Measurements from ENCODE around the gene FADS3. TPM values are rescaled to one million over a fixed set of nuclear protein-coding genes. Genes with fewer than 3 reads are reported as not detected.

Gene FADS3
- total and polyA plus RNA-seq, 9 of the 15 experiments (the other 6 are each of a cell fraction or from before 2014, with no cell fraction given) = 0.97 to 148 (median 92.7) TPM

DNA sequence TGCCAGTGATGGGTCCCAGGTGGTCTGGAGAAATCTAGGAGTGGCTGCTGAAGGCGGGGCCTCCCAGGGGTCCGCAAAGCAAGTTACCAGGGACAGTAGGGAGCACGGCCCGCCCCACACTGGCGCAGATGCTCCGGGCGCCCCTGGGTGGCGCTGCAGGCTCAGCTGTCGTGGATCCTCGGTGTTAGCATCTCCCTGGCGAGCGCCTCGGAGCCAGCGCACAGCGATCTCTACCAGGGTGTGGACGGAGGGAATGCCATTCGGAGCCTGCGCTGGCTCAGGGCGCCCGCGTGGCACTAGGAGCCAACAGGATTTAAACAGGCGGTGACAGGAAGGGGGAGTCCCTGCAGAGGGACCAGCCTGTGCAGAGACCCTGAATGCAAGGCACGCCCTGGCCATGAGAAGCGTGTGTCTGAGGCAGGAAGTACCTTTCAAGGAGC is 20.2 kb downstream of the FADS3 start (continued):
- TF ChIP-seq GABPB1 (CRISPR knock-in tag; IDR thresholded peaks at IDR 0.05) = no peak; the same call in 1 of the 2 replicates
- TF ChIP-seq RNF2 (IDR thresholded peaks at IDR 0.05) = no peak
- TF ChIP-seq CC2D1A (IDR thresholded peaks at IDR 0.05) = peak; percentile 77; the same call in 1 of the 2 replicates
- no peak for TF ChIP-seq ELF1 (tag; IDR thresholded peaks at IDR 0.05)
- TF ChIP-seq SETDB1 (IDR thresholded peaks at IDR 0.05; ENCODE audit: low read length) = no peak
- no peak for TF ChIP-seq GABPB2 (CRISPR knock-in tag; conservative IDR thresholded peaks at IDR 0.05)
- no peak for TF ChIP-seq ZNF830 (CRISPR knock-in tag; IDR thresholded peaks at IDR 0.05)
- TF ChIP-seq RBFOX2 (IDR thresholded peaks at IDR 0.05; ENCODE audit: low read depth, low read length) = peak; percentile 63
- TF ChIP-seq MYNN (IDR thresholded peaks at IDR 0.05) = peak; percentile 80
- TF ChIP-seq MYNN (CRISPR knock-in tag; IDR thresholded peaks at IDR 0.05) = no peak
- 0 out of 4 replicates have a peak, but pooled peaks of 1 of the 2 experiments have one; percentile 63 for TF ChIP-seq TBL1XR1 (IDR thresholded peaks at IDR 0.05; ENCODE audit: low read length in 2 of 2)
- TF ChIP-seq POLR3A (IDR thresholded peaks at IDR 0.05; ENCODE audit: borderline replicate concordance, extremely low read depth, insufficient read depth, insufficient read length) = no peak
- TF ChIP-seq SIN3B (IDR thresholded peaks at IDR 0.05; ENCODE audit: low read depth) = 0 out of 2 replicates have a peak, but pooled peaks have one; percentile 44
- TF ChIP-seq, protein P1, sequence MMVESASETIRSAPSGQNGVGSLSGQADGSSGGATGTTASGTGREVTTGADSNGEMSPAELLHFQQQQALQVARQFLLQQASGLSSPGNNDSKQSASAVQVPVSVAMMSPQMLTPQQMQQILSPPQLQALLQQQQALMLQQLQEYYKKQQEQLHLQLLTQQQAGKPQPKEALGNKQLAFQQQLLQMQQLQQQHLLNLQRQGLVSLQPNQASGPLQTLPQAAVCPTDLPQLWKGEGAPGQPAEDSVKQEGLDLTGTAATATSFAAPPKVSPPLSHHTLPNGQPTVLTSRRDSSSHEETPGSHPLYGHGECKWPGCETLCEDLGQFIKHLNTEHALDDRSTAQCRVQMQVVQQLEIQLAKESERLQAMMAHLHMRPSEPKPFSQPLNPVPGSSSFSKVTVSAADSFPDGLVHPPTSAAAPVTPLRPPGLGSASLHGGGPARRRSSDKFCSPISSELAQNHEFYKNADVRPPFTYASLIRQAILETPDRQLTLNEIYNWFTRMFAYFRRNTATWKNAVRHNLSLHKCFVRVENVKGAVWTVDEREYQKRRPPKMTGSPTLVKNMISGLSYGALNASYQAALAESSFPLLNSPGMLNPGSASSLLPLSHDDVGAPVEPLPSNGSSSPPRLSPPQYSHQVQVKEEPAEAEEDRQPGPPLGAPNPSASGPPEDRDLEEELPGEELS (CRISPR knock-in tag; IDR thresholded peaks at IDR 0.05; ENCODE audit: borderline replicate concordance) = 0 out of 2 replicates have a peak, but pooled peaks have one; percentile 52
- TF ChIP-seq PML (IDR thresholded peaks at IDR 0.05; ENCODE audit: low read length) = no peak
- TF ChIP-seq CGGBP1 (CRISPR knock-in tag; IDR thresholded peaks at IDR 0.05) = no peak
- no peak for TF ChIP-seq ZFP30 (CRISPR knock-in tag; IDR thresholded peaks at IDR 0.05; ENCODE audit: borderline replicate concordance)
- TF ChIP-seq DDX20 (tag; IDR thresholded peaks at IDR 0.05; ENCODE audit: low read depth) = no peak
- no peak for TF ChIP-seq TFAM (CRISPR knock-in tag; conservative IDR thresholded peaks at IDR 0.05)
- no peak for TF ChIP-seq HEY1 (CRISPR knock-in tag; IDR thresholded peaks at IDR 0.05; ENCODE audit: borderline replicate concordance)
- TF ChIP-seq CHD4 (IDR thresholded peaks at IDR 0.05; ENCODE audit: insufficient read depth, insufficient replicate concordance, low read depth, low read length, poor library complexity, severe bottlenecking) = no peak
- peak; percentile 41; the same call in 1 of the 2 replicates for TF ChIP-seq JUN (IDR thresholded peaks at IDR 0.05; ENCODE audit: borderline replicate concordance, low read depth, low read length)
- TF ChIP-seq JUN (CRISPR knock-in tag; IDR thresholded peaks at IDR 0.05; ENCODE audit: borderline replicate concordance) = no peak
- no peak for TF ChIP-seq ZNF121 (CRISPR knock-in tag; conservative IDR thresholded peaks at IDR 0.05)
- TF ChIP-seq POLR2G (IDR thresholded peaks at IDR 0.05; ENCODE audit: low read depth, low read length) = peak; percentile 68

Data from K562 (cell line).